Memory B cell (primary cell): ENCODE results near the gene AFDN.

Experiments
- ATAC-seq: fragments of 150-1000 bp; cut with Tn5 transposase; 2 replicates; pipeline ENCODE4 v1.10.0; 2021; ENCODE audit warnings: low read depth, mild to moderate bottlenecking, moderate library complexity
- DNase-seq, 2 donors: peaks; one replicate each; pipeline ENCODE4 v3.0.0; 2022; ENCODE audit warnings: low spot score in 2 of 2
- H3K27ac Mint-ChIP-seq: one replicate; pipeline ENCODE4 v1.8.0; 2022; ENCODE audit warnings: mild to moderate bottlenecking, moderate library complexity, mixed read lengths
- H3K27me3 Mint-ChIP-seq: one replicate; pipeline ENCODE4 v1.8.0; 2022; ENCODE audit warnings: mixed read lengths
- H3K36me3 Mint-ChIP-seq: one replicate; pipeline ENCODE4 v1.8.0; 2022; ENCODE audit warnings: mild to moderate bottlenecking, mixed read lengths
- H3K4me1 Mint-ChIP-seq: one replicate; pipeline ENCODE4 v1.8.0; 2022; ENCODE audit warnings: mixed read lengths
- H3K4me3 Mint-ChIP-seq: one replicate; pipeline ENCODE4 v1.8.0; 2022; ENCODE audit warnings: mild to moderate bottlenecking, moderate library complexity, mixed read lengths
- H3K9me3 Mint-ChIP-seq: one replicate; pipeline ENCODE4 v1.8.0; 2022; ENCODE audit warnings: mixed read lengths

The AFDN gene

DNA sequence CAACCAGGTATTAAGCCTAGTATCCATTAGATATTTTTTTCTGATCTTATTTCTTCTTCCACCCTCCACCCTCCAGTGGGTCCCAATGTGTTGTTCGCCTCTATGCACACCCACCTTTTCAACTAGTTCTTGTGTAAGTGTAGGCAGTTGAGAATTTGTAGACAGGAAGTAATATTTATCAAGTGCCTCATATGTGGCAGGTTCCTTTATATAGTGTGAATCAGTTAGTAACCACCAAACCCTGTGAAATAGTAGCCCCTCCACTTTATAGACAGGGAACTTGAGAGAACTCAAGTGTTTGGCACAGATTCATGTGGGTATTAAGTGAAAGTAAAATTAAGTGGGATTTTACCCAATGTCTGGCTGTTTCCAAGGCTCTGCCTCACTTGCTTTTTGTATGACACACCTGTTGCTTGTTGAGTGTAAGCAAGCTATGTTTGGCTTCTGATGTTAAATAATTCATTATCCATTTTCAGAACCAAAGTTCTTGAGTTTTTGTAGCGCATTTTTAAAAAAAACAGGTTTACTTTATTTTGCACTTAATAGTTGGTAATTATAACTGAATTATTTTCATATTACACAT is 24.8 kb downstream of the AFDN start:
- no peak for ATAC-seq

DNA sequence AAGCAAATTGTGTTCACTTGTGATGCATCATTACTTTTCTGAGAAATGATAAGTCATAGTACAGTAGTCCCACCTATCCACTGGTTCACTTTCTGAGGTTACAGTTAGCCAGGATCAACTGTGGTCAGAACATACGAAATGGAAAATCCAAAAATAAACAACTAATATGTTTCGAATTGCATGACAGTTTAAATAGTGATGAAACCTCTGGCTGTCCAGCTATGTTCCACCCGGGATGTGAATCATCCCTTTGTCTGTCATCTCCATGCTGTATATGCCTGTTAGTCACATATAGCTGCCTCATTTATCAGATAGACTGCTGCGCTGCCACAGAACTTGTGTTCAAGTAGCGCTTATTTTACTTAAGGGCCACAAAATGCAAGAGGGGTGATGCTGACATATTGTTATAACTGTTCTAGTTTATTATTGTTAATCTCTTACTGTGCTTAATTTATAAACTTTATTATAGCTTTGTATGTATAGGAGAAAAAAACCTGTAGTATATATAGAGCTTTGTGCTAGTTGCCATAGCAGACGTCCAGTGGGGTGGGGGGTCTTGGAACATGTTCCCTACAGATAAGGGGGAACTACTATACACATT is 29.2 kb downstream of the AFDN start:
- ATAC-seq: no peak
- Mint-ChIP-seq H3K9me3 (peaks cover 2% of the 10 kb centered on the region), H3K27ac (no peak overlapping the region), H3K27me3 (no peaks in the 10 kb centered on the region), H3K36me3 (no peaks in the 10 kb centered on the region), H3K4me3 (no peak overlapping the region), H3K4me1 (peaks cover 24% of the 10 kb centered on the region)
- DNase-seq: no peak

More for the DNA sequence above, 24.8 kb downstream of the AFDN start:
- no peak overlapping the region for H3K27ac Mint-ChIP-seq
- no peak overlapping the region for H3K4me3 Mint-ChIP-seq
- no peaks in the 10 kb centered on the region for H3K36me3 Mint-ChIP-seq
- no peaks in the 10 kb centered on the region for H3K9me3 Mint-ChIP-seq
- H3K4me1 Mint-ChIP-seq: peaks cover 31% of the 10 kb centered on the region
- no peak for DNase-seq
- no peaks in the 10 kb centered on the region for H3K27me3 Mint-ChIP-seq

DNA sequence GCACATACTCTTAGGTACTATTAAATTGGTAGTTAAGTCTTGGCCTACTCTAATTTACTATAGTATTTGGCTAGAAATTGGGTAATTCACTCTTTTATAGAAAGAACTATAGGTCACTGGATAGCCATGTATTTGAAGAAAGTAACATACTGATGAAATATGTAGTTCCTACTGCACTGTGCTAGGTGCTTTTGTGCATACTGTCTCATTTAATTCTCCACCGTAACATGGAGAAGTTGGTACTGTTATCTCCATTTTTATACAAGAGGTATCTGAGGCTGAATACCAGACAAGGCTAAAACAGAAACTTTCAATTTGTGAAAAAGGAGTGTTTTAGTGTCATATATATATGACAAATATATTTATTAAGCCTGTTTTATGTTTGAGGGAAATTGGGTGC is 29.8 kb downstream of the AFDN start:
- no peak overlapping the region for H3K27ac Mint-ChIP-seq
- DNase-seq (no peak), ATAC-seq (no peak)
- no peaks in the 10 kb centered on the region for H3K27me3 Mint-ChIP-seq
- no peak overlapping the region for H3K4me3 Mint-ChIP-seq
- H3K9me3 Mint-ChIP-seq: peaks cover 2% of the 10 kb centered on the region
- H3K36me3 Mint-ChIP-seq: no peaks in the 10 kb centered on the region
- peaks cover 22% of the 10 kb centered on the region for H3K4me1 Mint-ChIP-seq

DNA sequence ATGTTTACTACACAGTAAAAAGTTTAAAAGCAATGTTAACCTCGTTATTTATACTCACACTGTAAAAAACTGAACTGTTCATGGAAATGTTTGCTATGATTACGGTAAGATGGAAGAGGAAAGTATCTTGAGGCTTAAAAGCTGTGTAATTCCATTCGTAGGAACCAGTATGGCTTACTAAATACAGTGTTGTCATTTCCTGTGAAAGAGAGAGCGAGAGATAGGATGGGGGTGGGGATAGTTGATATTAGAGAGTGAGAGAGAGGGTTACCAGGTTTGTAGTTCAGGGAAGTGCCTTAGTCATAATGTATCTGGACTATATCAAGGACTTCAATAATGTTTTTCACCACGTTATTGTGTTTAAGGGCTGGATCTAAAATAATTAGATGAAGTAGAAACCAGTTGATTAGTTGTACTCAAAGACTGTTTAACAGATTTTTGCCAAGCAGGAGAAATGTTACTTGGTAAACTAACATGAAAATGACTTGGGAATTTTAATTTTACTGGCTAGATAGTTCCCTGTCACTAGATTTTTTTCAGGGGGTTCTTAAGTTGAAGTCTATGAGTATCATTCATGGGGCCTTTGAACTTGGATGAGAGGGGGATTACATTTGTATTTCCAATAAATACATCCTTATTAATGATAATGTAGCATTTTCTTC is 30.4 kb downstream of the AFDN start:
- no peaks in the 10 kb centered on the region for H3K36me3 Mint-ChIP-seq
- peaks cover 2% of the 10 kb centered on the region for H3K9me3 Mint-ChIP-seq
- no peak overlapping the region for H3K27ac Mint-ChIP-seq
- peaks cover 27% of the 10 kb centered on the region for H3K4me1 Mint-ChIP-seq
- H3K4me3 Mint-ChIP-seq: no peak overlapping the region
- H3K27me3 Mint-ChIP-seq: no peaks in the 10 kb centered on the region
- DNase-seq (no peak), ATAC-seq (no peak)

DNA sequence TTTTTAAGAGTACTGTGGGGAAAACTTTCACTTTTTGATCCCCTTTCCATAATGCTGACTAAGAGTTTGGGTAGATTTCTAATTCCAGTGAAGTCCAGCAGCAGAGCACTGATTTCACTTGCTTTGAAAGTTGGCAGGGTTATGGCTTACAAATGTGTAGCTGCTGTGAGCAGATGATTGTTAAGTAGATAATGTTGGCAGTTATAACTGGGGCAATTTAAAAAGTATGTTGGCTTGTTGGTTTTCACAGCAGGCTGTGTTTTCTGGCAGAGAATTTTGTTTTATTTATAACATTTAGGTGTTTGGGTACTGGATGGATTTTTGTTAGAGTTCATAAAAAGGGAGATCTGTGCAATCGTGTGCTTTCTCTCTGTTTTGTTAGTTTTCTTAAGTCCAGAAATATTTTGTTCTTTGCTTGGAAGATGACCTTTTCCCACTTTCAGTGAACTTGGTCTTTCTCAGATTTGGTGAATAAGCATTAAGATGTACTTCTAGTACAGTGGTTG is 31.4 kb downstream of the AFDN start:
- ATAC-seq: no peak
- no peaks in the 10 kb centered on the region for H3K27me3 Mint-ChIP-seq
- DNase-seq: no peak
- no peak overlapping the region for H3K4me3 Mint-ChIP-seq
- H3K36me3 Mint-ChIP-seq: no peaks in the 10 kb centered on the region
- peaks cover 23% of the 10 kb centered on the region for H3K4me1 Mint-ChIP-seq
- peaks cover 2% of the 10 kb centered on the region for H3K9me3 Mint-ChIP-seq
- no peak overlapping the region for H3K27ac Mint-ChIP-seq

- H3K27me3 Mint-ChIP-seq: no peaks in the 10 kb centered on the region
- H3K27ac Mint-ChIP-seq: no peak overlapping the region
- peaks cover 20% of the 10 kb centered on the region for H3K4me1 Mint-ChIP-seq
- peaks cover 2% of the 10 kb centered on the region for H3K9me3 Mint-ChIP-seq
- DNase-seq (no peak), ATAC-seq (no peak)
- no peak overlapping the region for H3K4me3 Mint-ChIP-seq
- no peaks in the 10 kb centered on the region for H3K36me3 Mint-ChIP-seq
Measured at GRCh38 chr6:167858842-167859664, 32.3 kb downstream of the AFDN start.

DNA sequence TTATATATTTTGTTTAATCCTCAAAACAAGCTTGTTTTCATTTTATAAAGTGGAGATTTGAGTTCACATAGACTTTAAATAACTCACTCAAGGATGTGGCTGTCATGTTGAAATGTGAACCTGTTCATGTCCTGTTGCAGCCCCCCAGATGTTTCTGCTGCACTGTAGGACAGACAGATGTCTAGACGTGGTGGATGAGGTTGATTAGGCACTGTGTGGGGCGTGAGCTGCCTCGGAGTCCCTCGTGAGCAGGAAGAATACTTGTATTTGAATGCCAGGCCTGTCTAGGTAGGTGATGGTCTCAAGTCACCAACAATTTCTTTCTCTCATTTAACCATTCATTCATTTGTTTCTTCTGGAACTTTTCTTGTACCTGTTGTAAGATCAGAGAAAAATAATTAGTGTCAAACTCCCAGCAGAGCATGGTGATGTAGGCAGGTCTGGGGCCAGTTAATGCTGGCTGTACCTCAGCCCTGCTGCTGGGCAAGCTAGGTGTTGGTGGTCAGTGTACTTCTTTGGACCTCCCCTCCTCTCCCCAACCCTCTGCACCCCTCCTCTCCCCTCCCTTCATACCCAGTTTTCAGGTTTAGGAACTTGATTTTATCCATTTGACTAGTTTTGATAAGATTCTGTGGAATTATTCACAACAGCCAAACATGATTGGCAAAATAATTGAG is 34.0 kb downstream of the AFDN start:
- H3K4me3 Mint-ChIP-seq: no peak overlapping the region
- ATAC-seq (peak; percentile 38), DNase-seq (no peak)
- H3K27ac Mint-ChIP-seq: no peak overlapping the region
- H3K27me3 Mint-ChIP-seq: no peaks in the 10 kb centered on the region
- no peaks in the 10 kb centered on the region for H3K36me3 Mint-ChIP-seq
- peaks cover 2% of the 10 kb centered on the region for H3K9me3 Mint-ChIP-seq
- peaks cover 20% of the 10 kb centered on the region for H3K4me1 Mint-ChIP-seq

GRCh38 chr6:167861424-167861823 is 34.7 kb downstream of the AFDN start:
- no peaks in the 10 kb centered on the region for H3K27me3 Mint-ChIP-seq
- H3K27ac Mint-ChIP-seq: no peak overlapping the region
- no peaks in the 10 kb centered on the region for H3K36me3 Mint-ChIP-seq
- peaks cover 2% of the 10 kb centered on the region for H3K9me3 Mint-ChIP-seq
- H3K4me3 Mint-ChIP-seq: no peak overlapping the region
- H3K4me1 Mint-ChIP-seq: peaks cover 20% of the 10 kb centered on the region
- ATAC-seq: no peak
- no peak for DNase-seq

DNA sequence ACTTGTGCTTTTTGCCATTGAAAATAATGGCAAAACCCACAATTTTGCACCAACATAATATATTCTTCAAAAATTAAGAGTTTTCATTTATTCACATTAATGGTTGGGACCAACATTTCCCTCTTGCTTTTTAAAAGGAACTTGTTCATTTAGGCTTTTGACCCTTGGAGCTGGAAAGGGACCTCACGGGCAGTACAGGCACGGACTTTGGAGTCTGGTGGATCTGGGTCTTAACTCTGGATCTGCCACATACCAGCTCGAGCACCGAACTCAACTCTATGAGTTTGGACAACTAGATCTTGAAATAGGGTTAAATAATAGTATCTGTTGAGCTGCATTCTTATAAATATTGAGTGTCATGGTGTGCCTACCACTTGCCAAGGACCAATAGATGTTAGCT is 37.2 kb downstream of the AFDN start:
- H3K36me3 Mint-ChIP-seq: peaks cover 15% of the 10 kb centered on the region
- peaks cover 16% of the 10 kb centered on the region for H3K4me1 Mint-ChIP-seq
- no peak overlapping the region for H3K4me3 Mint-ChIP-seq
- H3K27me3 Mint-ChIP-seq: no peaks in the 10 kb centered on the region
- DNase-seq (no peak), ATAC-seq (no peak)
- H3K27ac Mint-ChIP-seq: no peak overlapping the region
- no peaks in the 10 kb centered on the region for H3K9me3 Mint-ChIP-seq

GRCh38 chr6:167866642-167867041 is 39.9 kb downstream of the AFDN start:
- Mint-ChIP-seq H3K4me3 (no peak overlapping the region), H3K27me3 (no peaks in the 10 kb centered on the region), H3K9me3 (no peaks in the 10 kb centered on the region), H3K36me3 (peaks cover 26% of the 10 kb centered on the region), H3K27ac (no peak overlapping the region), H3K4me1 (peaks cover 3% of the 10 kb centered on the region)
- no peak for ATAC-seq
- no peak for DNase-seq

- DNase-seq: no peak
- H3K4me1 Mint-ChIP-seq: peaks cover 4% of the 10 kb centered on the region
- ATAC-seq: no peak
- no peak overlapping the region for H3K27ac Mint-ChIP-seq
- no peaks in the 10 kb centered on the region for H3K9me3 Mint-ChIP-seq
- no peaks in the 10 kb centered on the region for H3K27me3 Mint-ChIP-seq
- peaks cover 30% of the 10 kb centered on the region for H3K36me3 Mint-ChIP-seq
- no peak overlapping the region for H3K4me3 Mint-ChIP-seq
Measured at GRCh38 chr6:167870321-167870720, 43.6 kb downstream of the AFDN start.

DNA sequence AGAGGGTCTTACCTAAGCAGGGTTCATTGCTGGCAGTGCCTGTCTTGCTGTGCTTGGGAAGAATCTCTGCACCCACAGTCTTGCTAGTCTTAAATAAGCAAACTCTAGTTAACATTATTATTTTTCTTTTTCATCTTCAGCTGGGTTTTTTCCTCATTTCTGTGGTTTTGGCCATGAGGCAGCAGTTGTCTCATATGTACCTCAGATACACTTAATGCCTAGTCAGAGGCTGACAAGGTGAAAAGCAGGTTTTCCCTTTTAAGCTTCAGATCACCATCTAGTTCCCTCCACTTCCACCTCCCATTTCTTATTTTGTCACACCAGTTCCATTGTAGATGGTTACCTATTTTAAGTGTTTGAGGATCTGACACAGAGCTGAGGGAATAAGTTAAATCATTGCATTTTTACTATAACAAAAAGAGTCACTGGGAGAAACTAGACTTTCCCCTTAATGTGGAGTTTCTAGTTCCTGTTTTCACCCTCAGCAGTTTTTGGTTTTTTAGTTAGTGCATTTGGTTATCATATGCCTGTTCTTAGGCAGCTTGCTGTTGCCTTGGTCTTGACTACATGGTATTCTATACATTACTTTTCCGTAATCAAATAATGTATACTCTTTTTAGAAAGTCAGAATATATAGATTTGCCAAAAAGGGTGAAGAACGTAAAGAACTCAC is 46.0 kb downstream of the AFDN start:
- peaks cover 34% of the 10 kb centered on the region for H3K36me3 Mint-ChIP-seq
- no peak overlapping the region for H3K4me3 Mint-ChIP-seq
- no peak overlapping the region for H3K27ac Mint-ChIP-seq
- ATAC-seq (no peak), DNase-seq (no peak)
- H3K4me1 Mint-ChIP-seq: peaks cover 4% of the 10 kb centered on the region
- no peaks in the 10 kb centered on the region for H3K9me3 Mint-ChIP-seq
- H3K27me3 Mint-ChIP-seq: no peaks in the 10 kb centered on the region

- ATAC-seq: no peak
- Mint-ChIP-seq H3K27ac (no peak overlapping the region), H3K9me3 (no peaks in the 10 kb centered on the region), H3K4me3 (no peak overlapping the region), H3K27me3 (no peaks in the 10 kb centered on the region), H3K36me3 (peaks cover 40% of the 10 kb centered on the region), H3K4me1 (no peaks in the 10 kb centered on the region)
- DNase-seq: no peak
Measured at GRCh38 chr6:167877994-167878779, 51.5 kb downstream of the AFDN start.
